GM12872 (cell line): ENCODE results near the gene UBE2H.

ENCODE experiments used
- CTCF ChIP-seq: IDR thresholded peaks from 3 replicates; pipeline ENCODE4 v1.5.1; 2011; ENCODE audit warnings: low read depth, mild to moderate bottlenecking, low read length, moderate library complexity; ENCODE audit not compliant: insufficient read depth

The UBE2H gene

GRCh38 chr7:129807863-129808262, 144.9 kb downstream of the UBE2H start:
- TF ChIP-seq CTCF = no peak

- no peak for TF ChIP-seq CTCF
Observed at GRCh38 chr7:129804890-129805719, 147.7 kb downstream of the UBE2H start.

GRCh38 chr7:129804111-129804889, 148.5 kb downstream of the UBE2H start:
- TF ChIP-seq CTCF = no peak

GRCh38 chr7:129803546-129804081, 149.1 kb downstream of the UBE2H start:
- no peak for TF ChIP-seq CTCF

GRCh38 chr7:129801882-129802281, 150.9 kb downstream of the UBE2H start:
- no peak for TF ChIP-seq CTCF

- TF ChIP-seq CTCF = no peak
Observed at GRCh38 chr7:129800901-129801300, 151.9 kb downstream of the UBE2H start.

- TF ChIP-seq CTCF = no peak
Observed at GRCh38 chr7:129799350-129799955, 153.3 kb downstream of the UBE2H start.
